Neural crest cell (in vitro differentiated cells): Measurements from ENCODE around the gene PI4KA. TPM values are rescaled to one million over a fixed set of nuclear protein-coding genes. Genes with fewer than 3 reads are reported as not detected.
"Not testable (repeated sequence)": the region's sequence is repeated elsewhere in the genome, so short reads cannot be mapped to it uniquely, and the experiment has no call there.

ENCODE experiments used
- DNase-seq: peaks from one replicate; pipeline ENCODE4 v3.0.0; 2021; ENCODE audit warnings: low read depth, mixed read lengths, low spot score
- H3K27ac Mint-ChIP-seq: one replicate; pipeline ENCODE4 v1.8.0; 2021; ENCODE audit warnings: mild to moderate bottlenecking, mixed read lengths; ENCODE audit not compliant: unreplicated experiment
- H3K27me3 Mint-ChIP-seq: 2 replicates; pipeline ENCODE4 v1.8.0; 2021; ENCODE audit warnings: low read depth, mild to moderate bottlenecking, mixed read lengths
- H3K36me3 Mint-ChIP-seq: 2 replicates; pipeline ENCODE4 v1.8.0; 2021; ENCODE audit warnings: low read depth, mild to moderate bottlenecking, mixed read lengths
- H3K4me1 Mint-ChIP-seq: 2 replicates; pipeline ENCODE4 v1.8.0; 2021; ENCODE audit warnings: mixed read lengths
- H3K4me3 Mint-ChIP-seq: one replicate; pipeline ENCODE4 v1.8.0; 2021; ENCODE audit warnings: mild to moderate bottlenecking, mixed read lengths
- H3K9me3 Mint-ChIP-seq: 2 replicates; pipeline ENCODE4 v1.8.0; 2021; ENCODE audit warnings: mixed read lengths
- CTCF ChIP-seq: fragments of 200-600 bp; sonication (generic); conservative IDR thresholded peaks from 2 replicates; pipeline ENCODE4 v1.5.0; 2021; ENCODE audit warnings: antibody characterized with exemption, mild to moderate bottlenecking
- total RNA-seq: library from RNA; stranded (reverse); gene quantifications from 2 replicates; pipeline ENCODE4 v1.2.1, GENCODE V29; 2021

Gene PI4KA
- total RNA-seq, 1 donor from 2014 or later = 85.8 TPM

GRCh38 chr22:20703816-20704609 lies 154.6 kb downstream of the PI4KA start:
- H3K27ac Mint-ChIP-seq, H3K9me3 Mint-ChIP-seq, H3K36me3 Mint-ChIP-seq, DNase-seq: not testable (repeated sequence)
- peak; percentile 31 for TF ChIP-seq CTCF
- peaks cover 11% of the 10 kb centered on the region for H3K4me1 Mint-ChIP-seq
- H3K27me3 Mint-ChIP-seq = peaks cover 44% of the 10 kb centered on the region
- peak overlapping the region; percentile 66 for H3K4me3 Mint-ChIP-seq

GRCh38 chr22:20703414-20703806 lies 155.2 kb downstream of the PI4KA start:
- not testable (repeated sequence) for DNase-seq

GRCh38 chr22:20702546-20703413 lies 155.8 kb downstream of the PI4KA start:
- DNase-seq = peak; percentile 95
- Mint-ChIP-seq H3K4me1 (peaks cover 11% of the 10 kb centered on the region), H3K27ac (peak overlapping the region; percentile 98), H3K4me3 (peak overlapping the region; percentile 98), H3K27me3 (peaks cover 45% of the 10 kb centered on the region)
- H3K36me3 Mint-ChIP-seq, H3K9me3 Mint-ChIP-seq: not testable (repeated sequence)

More at GRCh38 chr22:20703414-20703806, 155.2 kb downstream of the PI4KA start:
- peaks cover 11% of the 10 kb centered on the region for H3K4me1 Mint-ChIP-seq
- H3K9me3 Mint-ChIP-seq, H3K4me3 Mint-ChIP-seq, H3K36me3 Mint-ChIP-seq, H3K27ac Mint-ChIP-seq: not testable (repeated sequence)
- peaks cover 45% of the 10 kb centered on the region for H3K27me3 Mint-ChIP-seq

GRCh38 chr22:20702175-20702545 lies 156.5 kb downstream of the PI4KA start:
- not testable (repeated sequence) for DNase-seq, H3K36me3 Mint-ChIP-seq
- H3K27me3 Mint-ChIP-seq = peaks cover 45% of the 10 kb centered on the region

GRCh38 chr22:20701680-20702136 lies 156.9 kb downstream of the PI4KA start:
- not testable (repeated sequence) for DNase-seq, H3K36me3 Mint-ChIP-seq, H3K9me3 Mint-ChIP-seq, H3K27ac Mint-ChIP-seq
- peaks cover 14% of the 10 kb centered on the region for H3K4me1 Mint-ChIP-seq
- peaks cover 45% of the 10 kb centered on the region for H3K27me3 Mint-ChIP-seq
- peak overlapping the region; percentile 98 for H3K4me3 Mint-ChIP-seq

More at GRCh38 chr22:20702175-20702545, 156.5 kb downstream of the PI4KA start:
- not testable (repeated sequence) for H3K9me3 Mint-ChIP-seq, H3K27ac Mint-ChIP-seq
- H3K4me3 Mint-ChIP-seq = peak overlapping the region; percentile 98
- H3K4me1 Mint-ChIP-seq = peaks cover 13% of the 10 kb centered on the region

GRCh38 chr22:20700347-20700746 lies 158.3 kb downstream of the PI4KA start:
- H3K27ac Mint-ChIP-seq = not testable (repeated sequence)
- H3K4me1 Mint-ChIP-seq = peaks cover 14% of the 10 kb centered on the region

GRCh38 chr22:20699856-20700255 lies 158.8 kb downstream of the PI4KA start:
- peaks cover 34% of the 10 kb centered on the region for H3K27me3 Mint-ChIP-seq
- not testable (repeated sequence) for H3K36me3 Mint-ChIP-seq, H3K27ac Mint-ChIP-seq, DNase-seq, H3K9me3 Mint-ChIP-seq
- peaks cover 14% of the 10 kb centered on the region for H3K4me1 Mint-ChIP-seq
- peak overlapping the region; percentile 72 for H3K4me3 Mint-ChIP-seq

More at GRCh38 chr22:20700347-20700746, 158.3 kb downstream of the PI4KA start:
- Mint-ChIP-seq H3K27me3 (peaks cover 39% of the 10 kb centered on the region), H3K4me3 (peak overlapping the region; percentile 98)
- not testable (repeated sequence) for H3K9me3 Mint-ChIP-seq, DNase-seq, H3K36me3 Mint-ChIP-seq

- Mint-ChIP-seq H3K27me3 (peaks cover 18% of the 10 kb centered on the region), H3K4me3 (peak overlapping the region; percentile 66), H3K27ac (peak overlapping the region; percentile 67)
- not testable (repeated sequence) for H3K9me3 Mint-ChIP-seq, H3K4me1 Mint-ChIP-seq, H3K36me3 Mint-ChIP-seq
- TF ChIP-seq CTCF = peak; percentile 86
- DNase-seq = peak; percentile 85
These were observed 161.0 kb downstream of the PI4KA start for GRCh38 chr22:20697481-20698113.

GRCh38 chr22:20696056-20696455 lies 162.6 kb downstream of the PI4KA start:
- H3K9me3 Mint-ChIP-seq, DNase-seq, H3K27ac Mint-ChIP-seq, H3K4me3 Mint-ChIP-seq, H3K4me1 Mint-ChIP-seq, H3K36me3 Mint-ChIP-seq: not testable (repeated sequence)
- H3K27me3 Mint-ChIP-seq = peaks cover 11% of the 10 kb centered on the region

GRCh38 chr22:20695205-20695604 lies 163.4 kb downstream of the PI4KA start:
- not testable (repeated sequence) for H3K27me3 Mint-ChIP-seq, DNase-seq, H3K9me3 Mint-ChIP-seq, H3K36me3 Mint-ChIP-seq, H3K4me3 Mint-ChIP-seq, H3K4me1 Mint-ChIP-seq
- H3K27ac Mint-ChIP-seq = peak overlapping the region; percentile 27

GRCh38 chr22:20694256-20694655 lies 164.4 kb downstream of the PI4KA start:
- not testable (repeated sequence) for H3K36me3 Mint-ChIP-seq, H3K27ac Mint-ChIP-seq, H3K4me1 Mint-ChIP-seq, H3K9me3 Mint-ChIP-seq, DNase-seq, H3K27me3 Mint-ChIP-seq, H3K4me3 Mint-ChIP-seq
